GM19193 (cell line): ENCODE data around the gene ENO4.

Experiments
- POLR2A ChIP-seq: IDR thresholded peaks from 4 replicates; pipeline ENCODE4 v1.6.1; 2011; ENCODE audit not compliant: insufficient read depth, insufficient read length; ENCODE audit errors: extremely low read depth

ENO4 gene

GRCh38 chr10:116910910-116911309, 61.6 kb downstream of the ENO4 start:
- no peak for TF ChIP-seq POLR2A

- no peak for TF ChIP-seq POLR2A
Measured at GRCh38 chr10:116912162-116912561, 62.9 kb downstream of the ENO4 start.

- no peak for TF ChIP-seq POLR2A
Measured at GRCh38 chr10:116913695-116914094, 64.4 kb downstream of the ENO4 start.

GRCh38 chr10:116915340-116915739, 66.0 kb downstream of the ENO4 start:
- no peak for TF ChIP-seq POLR2A

- TF ChIP-seq POLR2A, result no peak
Measured at GRCh38 chr10:116917481-116917880, 68.2 kb downstream of the ENO4 start.

- no peak for TF ChIP-seq POLR2A
Measured at GRCh38 chr10:116918583-116918982, 69.3 kb downstream of the ENO4 start.

- TF ChIP-seq POLR2A, result no peak
Measured at GRCh38 chr10:116919164-116919563, 69.9 kb downstream of the ENO4 start.

GRCh38 chr10:116919706-116920105, 70.4 kb downstream of the ENO4 start:
- no peak for TF ChIP-seq POLR2A

- no peak for TF ChIP-seq POLR2A
Measured at GRCh38 chr10:116925056-116925455, 75.8 kb downstream of the ENO4 start.

GRCh38 chr10:116926426-116926825, 77.1 kb downstream of the ENO4 start:
- no peak for TF ChIP-seq POLR2A

- no peak for TF ChIP-seq POLR2A
Measured at GRCh38 chr10:116931806-116932205, 82.5 kb downstream of the ENO4 start.
